K562 (cell line): ENCODE data around the gene LHB. TPM values are rescaled to one million over a fixed set of nuclear protein-coding genes. Genes with fewer than 3 reads are reported as not detected.

Source experiments
- AFF4 ChIP-seq: sonication (generic); formaldehyde crosslinking; IDR thresholded peaks from 2 replicates; pipeline ENCODE4 v1.8.0; 2023; ENCODE audit warnings: mild to moderate bottlenecking, missing genetic modification reagents
- ASH1L ChIP-seq: fragments of 450-650 bp; IDR thresholded peaks from 2 replicates; pipeline ENCODE4 v1.6.1; 2018; ENCODE audit warnings: borderline replicate concordance, mild to moderate bottlenecking, low read depth; ENCODE audit not compliant: partially characterized antibody
- ATF7 ChIP-seq: fragments of 450-650 bp; IDR thresholded peaks from 2 replicates; pipeline ENCODE4 v1.7.1; 2014; ENCODE audit warnings: mild to moderate bottlenecking, moderate library complexity
- CBFB ChIP-seq: sonication (generic); formaldehyde crosslinking; IDR thresholded peaks from 2 replicates; pipeline ENCODE4 v1.4.0; 2020; ENCODE audit warnings: mild to moderate bottlenecking, missing genetic modification reagents
- CHCHD3 ChIP-seq: fragments of 250-450 bp; sonication (Bioruptor Pico); IDR thresholded peaks from 2 replicates; pipeline ENCODE4 v2.1.2; 2022; ENCODE audit warnings: mild to moderate bottlenecking
- EZH2 ChIP-seq: IDR thresholded peaks from 2 replicates; pipeline ENCODE4 v1.6.1; 2012; ENCODE audit warnings: low read depth, mild to moderate bottlenecking, inconsistent platforms, low read length, borderline replicate concordance
- HDAC6 ChIP-seq: IDR thresholded peaks from 2 replicates; pipeline ENCODE4 v1.6.1; 2012; ENCODE audit warnings: low read depth, mild to moderate bottlenecking, control low read depth, inconsistent platforms, low read length, moderate library complexity
- HNRNPL ChIP-seq: fragments of 200-400 bp; formaldehyde crosslinking; IDR thresholded peaks from 2 replicates; pipeline ENCODE4 v1.6.1; 2017; ENCODE audit warnings: low read depth, mild to moderate bottlenecking, low read length
- KDM2B ChIP-seq: fragments of 250-450 bp; sonication (Bioruptor Pico); IDR thresholded peaks from 2 replicates; pipeline ENCODE4 v1.8.0; 2021; ENCODE audit warnings: mild to moderate bottlenecking, moderate library complexity
- MCM7 ChIP-seq, 2 experiments: fragments of 450-650 bp; IDR thresholded peaks; 2 replicates each; pipeline ENCODE4 v1.6.1; 2016 to 2018
- MEIS2 ChIP-seq: fragments of 450-650 bp; IDR thresholded peaks from 2 replicates; pipeline ENCODE4 v1.6.1; 2014; ENCODE audit warnings: mild to moderate bottlenecking; ENCODE audit not compliant: partially characterized antibody
- MTA3 ChIP-seq: fragments of 450-650 bp; formaldehyde crosslinking; IDR thresholded peaks from 2 replicates; pipeline ENCODE4 v1.6.1; 2017; ENCODE audit warnings: mild to moderate bottlenecking, borderline replicate concordance
- MYNN ChIP-seq, 2 experiments: sonication (generic); formaldehyde crosslinking in 1 of 2; IDR thresholded peaks; 2 replicates each; pipeline versions ENCODE4 v1.5.0 to v1.6.1; 2016 to 2020; ENCODE audit warnings: antibody characterized with exemption in 1 of 2, missing genetic modification reagents in 1 of 2
- NBN ChIP-seq: fragments of 450-650 bp; IDR thresholded peaks from 2 replicates; pipeline ENCODE4 v1.6.1; 2016; ENCODE audit warnings: low read depth, mild to moderate bottlenecking
- NCOA4 ChIP-seq: fragments of 450-650 bp; IDR thresholded peaks from 2 replicates; pipeline ENCODE4 v1.6.1; 2018; ENCODE audit warnings: mild to moderate bottlenecking; ENCODE audit not compliant: partially characterized antibody
- SAP30 ChIP-seq: fragments of 200-600 bp; sonication (generic); IDR thresholded peaks from 2 replicates; pipeline ENCODE4 v1.6.1; 2012; ENCODE audit warnings: borderline replicate concordance, low read depth, mild to moderate bottlenecking, moderate library complexity, low read length, control low read depth, inconsistent platforms; ENCODE audit not compliant: insufficient read depth, poor library complexity, severe bottlenecking
- TBP ChIP-seq: optimal IDR thresholded peaks from 2 replicates; pipeline ENCODE3; 2011; ENCODE audit warnings: low read depth, low read length, improper control_type of control experiment
- TEAD4 ChIP-seq, 2 experiments: sonication (generic) in 1 of 2; formaldehyde crosslinking in 1 of 2; IDR thresholded peaks; 2 replicates each; pipeline versions ENCODE4 v1.6.1 to v1.8.0; 2012 to 2022; ENCODE audit warnings: borderline replicate concordance in 1 of 2, inconsistent platforms in 1 of 2, low read length in 1 of 2, mild to moderate bottlenecking in 1 of 2, missing genetic modification reagents in 1 of 2
- XRCC3 ChIP-seq: fragments of 450-650 bp; IDR thresholded peaks from 2 replicates; pipeline ENCODE4 v1.6.1; 2017; ENCODE audit warnings: mild to moderate bottlenecking, moderate library complexity
- ZBTB8A ChIP-seq: fragments of 450-650 bp; IDR thresholded peaks from 2 replicates; pipeline ENCODE4 v1.6.1; 2018; ENCODE audit warnings: mild to moderate bottlenecking, moderate library complexity; ENCODE audit not compliant: partially characterized antibody
- ZNF12 ChIP-seq: sonication (generic); formaldehyde crosslinking; IDR thresholded peaks from 2 replicates; pipeline ENCODE4 v1.4.0; 2020; ENCODE audit warnings: mild to moderate bottlenecking, missing genetic modification reagents
- ZNF133 ChIP-seq: fragments of 250-450 bp; sonication (Bioruptor Pico); IDR thresholded peaks from 2 replicates; pipeline ENCODE4 v1.4.0; 2020; ENCODE audit warnings: mild to moderate bottlenecking
- ZNF24 ChIP-seq: fragments of 450-650 bp; IDR thresholded peaks from 2 replicates; pipeline ENCODE4 v1.6.1; 2016
- ZNF280B ChIP-seq: fragments of 250-450 bp; sonication (Bioruptor Pico); IDR thresholded peaks from 2 replicates; pipeline ENCODE4 v1.5.1; 2021; ENCODE audit warnings: mild to moderate bottlenecking
- polyA plus RNA-seq, 8 experiments: library from polyadenylated mRNA; depleted of rRNA in 4 of 8; stranded (reverse) in 5 of 8; unstranded in 3 of 8; fragments of >200 nt; fragmentation: Nextera tagmentation in 2 of 8; fragmentation: Illumina TruSeq in 1 of 8; extraction: Ambion mirVana in 2 of 8; extraction: Trizol in 1 of 8; gene quantifications; 2 replicates each; pipeline versions ENCODE4 v1.2.1 to v1.2.3, GENCODE V29; 2011 to 2014; ENCODE audit warnings: inconsistent platforms in 1 of 8, missing spikeins in 1 of 8
- total RNA-seq, 7 experiments: library from RNA; depleted of rRNA in 6 of 7; stranded (reverse); fragments of >200 nt in 6 of 7; fragmentation: Illumina TruSeq in 2 of 7; extraction: Trizol in 2 of 7; gene quantifications; 2 replicates each; pipeline versions ENCODE4 v1.2.1 to v1.2.3, GENCODE V29; 2011 to 2021; ENCODE audit warnings: low replicate concordance in 1 of 7

LHB gene
- total and polyA plus RNA-seq, 9 of the 15 experiments (the other 6 are each of a cell fraction or from before 2014, with no cell fraction given) = 0.54 TPM; not detected in 8

GRCh38 chr19:48967346-48968178, 49.3 kb downstream of the LHB start (continued):
- TF ChIP-seq AFF4 (CRISPR knock-in tag) = peak; percentile 64; the same call in 1 of the 2 replicates
- TF ChIP-seq ZNF280B = peak; percentile 22; the same call in 1 of the 2 replicates
- peak; percentile 65; the same call in 1 of the 2 replicates for TF ChIP-seq ATF7
- no peak for TF ChIP-seq ZNF133 (CRISPR knock-in tag)
- TF ChIP-seq MTA3 = peak; percentile 58
- TF ChIP-seq ZNF24 = no peak
- no peak for TF ChIP-seq NCOA4
- no peak; the same call in 1 of the 2 replicates for TF ChIP-seq HNRNPL
- no peak for TF ChIP-seq KDM2B (CRISPR knock-in tag)
- no peak for TF ChIP-seq SAP30
- no peak for TF ChIP-seq MEIS2
- TF ChIP-seq HDAC6 = peak; percentile 86; the same call in 1 of the 2 replicates
- TF ChIP-seq XRCC3 = no peak
- no peak for TF ChIP-seq TBP
- TF ChIP-seq ASH1L = no peak
- no peak for TF ChIP-seq ZNF12
- TF ChIP-seq MYNN (IDR thresholded peaks at IDR 0.05) = peak; percentile 75
- no peak for TF ChIP-seq MYNN (CRISPR knock-in tag; IDR thresholded peaks at IDR 0.05)
- TF ChIP-seq NBN = peak; percentile 24; the same call in 1 of the 2 replicates
- no peak for TF ChIP-seq CBFB (CRISPR knock-in tag)
- TF ChIP-seq ZBTB8A = no peak
- TF ChIP-seq TEAD4 (IDR thresholded peaks at IDR 0.05; ENCODE audit: low read length) = no peak; the same call in none of the 2 replicates
- TF ChIP-seq TEAD4 (CRISPR knock-in tag; IDR thresholded peaks at IDR 0.05; ENCODE audit: borderline replicate concordance) = no peak
- TF ChIP-seq MCM7 (IDR thresholded peaks at IDR 0.05) = no peak
- TF ChIP-seq EZH2 = no peak
- no peak for TF ChIP-seq CHCHD3 (CRISPR knock-in tag)
